ENCODE data around the gene SPAG17. TPM values are rescaled to one million over a fixed set of nuclear protein-coding genes. Genes with fewer than 3 reads are reported as not detected.

The SPAG17 gene
- total and polyA plus RNA-seq, 5 donors from 2014 or later = not detected

DNA sequence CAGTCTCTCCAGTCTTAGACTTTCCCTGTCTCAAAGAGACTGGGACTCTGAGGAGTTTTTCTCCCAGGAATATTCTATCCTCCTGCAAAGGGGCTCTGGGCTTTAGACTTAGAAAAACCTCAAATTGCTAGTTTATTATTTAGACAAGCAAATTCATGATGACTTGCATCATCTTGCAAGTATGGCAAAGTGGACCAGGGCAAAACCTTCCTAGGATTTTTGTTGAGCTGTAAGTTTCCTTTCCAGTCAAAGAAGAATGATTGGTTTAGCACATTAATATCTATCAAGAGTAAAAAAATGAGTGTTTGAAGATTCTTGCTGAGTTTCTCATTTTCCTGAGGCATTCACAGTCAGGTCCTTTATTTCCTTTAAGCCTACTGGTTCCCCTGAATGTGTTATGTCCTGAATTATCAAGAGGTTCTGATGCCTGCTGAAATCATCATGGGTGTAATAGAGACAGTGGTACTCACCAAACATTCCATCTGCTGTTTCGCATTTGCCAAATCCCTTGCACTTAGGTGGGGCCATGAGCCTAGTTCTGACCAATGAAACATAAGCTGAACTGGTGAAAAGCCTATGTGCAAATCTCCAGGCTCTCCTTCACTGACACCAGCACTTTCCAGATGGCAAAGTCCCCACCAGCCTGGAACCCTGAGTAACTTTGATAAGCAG, 25.2 kb upstream of the SPAG17 start:
- H3K9me3 Mint-ChIP-seq = peaks cover 0 to 7% (median 0%) of the 10 kb centered on the region in 7 donors
- Histone ChIP-seq H3K36me3 (ENCODE audit: control insufficient read depth, insufficient read depth, low read length) (no peaks in the 10 kb centered on the region), H3K9me3 (ENCODE audit: control insufficient read depth in 2 of 2, low read length in 2 of 2) (no peaks in the 10 kb centered on the region), H3K27ac (ENCODE audit: insufficient read depth, low read length, poor library complexity, severe bottlenecking) (no peak overlapping the region), H3K4me1 (ENCODE audit: control insufficient read depth, insufficient read depth, low read length, poor library complexity, severe bottlenecking) (no peaks in the 10 kb centered on the region), H3K4me3 (ENCODE audit: low read depth, low read length) (no peak overlapping the region), H3K27me3 (ENCODE audit: control insufficient read depth, insufficient read depth, low read length) (no peaks in the 10 kb centered on the region)
- H3K27ac Mint-ChIP-seq = no peak overlapping the region
- no peak overlapping the region for H3K4me3 Mint-ChIP-seq
- no peaks in the 10 kb centered on the region for H3K36me3 Mint-ChIP-seq
- no peaks in the 10 kb centered on the region for H3K4me1 Mint-ChIP-seq
- no peak for DNase-seq
- no peaks in the 10 kb centered on the region for H3K27me3 Mint-ChIP-seq
- ATAC-seq (ENCODE audit: low read depth in 2 of 2) = no peak

DNA sequence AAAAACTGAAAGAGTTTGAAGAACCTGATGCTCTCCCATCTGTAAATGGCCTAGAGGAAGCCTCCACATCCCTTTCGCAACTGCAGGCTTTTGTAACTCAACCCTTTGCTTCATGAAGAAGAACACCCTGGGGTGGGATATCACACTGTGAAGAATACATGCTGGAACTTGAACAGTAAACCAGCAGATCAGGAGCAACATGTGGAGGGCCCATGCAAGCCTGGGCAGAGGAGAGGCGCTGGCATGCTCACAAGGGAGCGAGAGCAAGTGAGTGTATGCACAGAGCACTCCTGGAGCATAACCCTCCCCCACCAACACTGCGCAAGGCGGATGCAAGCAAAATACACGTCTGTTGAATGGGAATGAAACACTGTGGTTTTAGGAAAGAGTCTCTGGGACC, 24.6 kb upstream of the SPAG17 start:
- no peak overlapping the region for H3K27ac ChIP-seq (ENCODE audit: insufficient read depth, low read length, poor library complexity, severe bottlenecking)
- no peaks in the 10 kb centered on the region for H3K36me3 ChIP-seq (ENCODE audit: control insufficient read depth, insufficient read depth, low read length)
- Mint-ChIP-seq H3K4me3 (no peak overlapping the region), H3K27ac (no peak overlapping the region), H3K36me3 (no peaks in the 10 kb centered on the region), H3K4me1 (no peaks in the 10 kb centered on the region), H3K27me3 (no peaks in the 10 kb centered on the region), H3K9me3 (peaks cover 0 to 7% (median 0%) of the 10 kb centered on the region in 7 donors)
- H3K9me3 ChIP-seq (ENCODE audit: control insufficient read depth in 2 of 2, low read length in 2 of 2) = no peaks in the 10 kb centered on the region
- ATAC-seq (ENCODE audit: low read depth in 2 of 2) = no peak
- H3K4me1 ChIP-seq (ENCODE audit: control insufficient read depth, insufficient read depth, low read length, poor library complexity, severe bottlenecking) = no peaks in the 10 kb centered on the region
- no peak overlapping the region for H3K4me3 ChIP-seq (ENCODE audit: low read depth, low read length)
- no peak for DNase-seq
- no peaks in the 10 kb centered on the region for H3K27me3 ChIP-seq (ENCODE audit: control insufficient read depth, insufficient read depth, low read length)

DNA sequence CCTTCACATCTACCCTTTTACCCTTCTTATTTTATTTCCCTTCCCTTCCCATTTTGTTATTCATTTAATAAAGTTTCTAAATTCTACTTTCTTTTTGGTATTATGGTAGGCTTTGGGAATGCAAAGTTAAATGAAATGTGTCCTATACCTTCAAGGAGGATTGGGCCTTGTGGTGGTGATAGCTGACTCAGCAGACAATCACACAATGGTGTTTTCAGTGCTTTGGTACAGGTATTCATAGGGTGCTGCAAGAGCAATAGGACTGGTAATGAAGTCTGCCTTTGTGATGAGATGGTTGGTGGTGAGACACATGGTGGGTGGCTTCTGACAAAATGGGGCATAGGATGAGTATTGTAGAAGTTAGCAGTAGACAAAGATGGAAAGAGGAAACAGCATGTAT, 21.9 kb upstream of the SPAG17 start:
- Histone ChIP-seq H3K27ac (ENCODE audit: insufficient read depth, low read length, poor library complexity, severe bottlenecking) (no peak overlapping the region), H3K36me3 (ENCODE audit: control insufficient read depth, insufficient read depth, low read length) (no peaks in the 10 kb centered on the region), H3K4me1 (ENCODE audit: control insufficient read depth, insufficient read depth, low read length, poor library complexity, severe bottlenecking) (no peaks in the 10 kb centered on the region), H3K4me3 (ENCODE audit: low read depth, low read length) (no peak overlapping the region), H3K9me3 (ENCODE audit: control insufficient read depth in 2 of 2, low read length in 2 of 2) (no peaks in the 10 kb centered on the region), H3K27me3 (ENCODE audit: control insufficient read depth, insufficient read depth, low read length) (no peaks in the 10 kb centered on the region)
- Mint-ChIP-seq H3K27me3 (no peaks in the 10 kb centered on the region), H3K4me1 (no peaks in the 10 kb centered on the region), H3K27ac (no peak overlapping the region), H3K4me3 (no peak overlapping the region), H3K36me3 (no peaks in the 10 kb centered on the region), H3K9me3 (peaks cover 0 to 8% (median 1%) of the 10 kb centered on the region in 7 donors)
- DNase-seq (no peak), ATAC-seq (ENCODE audit: low read depth in 2 of 2) (no peak)

DNA sequence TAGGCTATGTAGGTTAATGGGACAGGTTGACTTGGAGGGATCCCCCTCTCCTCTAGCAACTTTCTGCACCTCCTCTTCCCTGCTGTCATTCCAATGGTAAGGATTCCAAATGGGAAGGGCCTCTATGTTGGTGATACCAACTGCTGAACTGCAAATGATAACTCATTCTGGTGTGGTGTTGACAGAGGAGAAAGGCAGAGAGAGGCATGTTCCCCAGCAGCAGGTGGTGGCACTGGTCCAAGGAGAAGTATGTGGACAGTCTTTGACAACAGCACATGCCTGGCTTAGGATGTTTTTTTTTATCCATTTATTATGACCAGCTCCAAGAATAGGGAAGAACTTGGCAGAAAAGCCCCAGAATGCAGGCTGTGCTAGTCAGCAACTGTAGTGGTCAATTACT, 19.6 kb upstream of the SPAG17 start:
- no peaks in the 10 kb centered on the region for H3K9me3 ChIP-seq (ENCODE audit: control insufficient read depth in 2 of 2, low read length in 2 of 2)
- H3K36me3 Mint-ChIP-seq = no peaks in the 10 kb centered on the region
- H3K9me3 Mint-ChIP-seq = peaks cover 0 to 9% (median 3%) of the 10 kb centered on the region in 7 donors
- ATAC-seq (ENCODE audit: low read depth in 2 of 2) (no peak), DNase-seq (no peak)
- H3K4me3 Mint-ChIP-seq = no peak overlapping the region
- no peak overlapping the region for H3K4me3 ChIP-seq (ENCODE audit: low read depth, low read length)
- no peaks in the 10 kb centered on the region for H3K36me3 ChIP-seq (ENCODE audit: control insufficient read depth, insufficient read depth, low read length)
- no peak overlapping the region for H3K27ac ChIP-seq (ENCODE audit: insufficient read depth, low read length, poor library complexity, severe bottlenecking)
- H3K27me3 ChIP-seq (ENCODE audit: control insufficient read depth, insufficient read depth, low read length) = no peaks in the 10 kb centered on the region
- H3K27ac Mint-ChIP-seq = no peak overlapping the region
- H3K4me1 Mint-ChIP-seq = no peaks in the 10 kb centered on the region
- no peaks in the 10 kb centered on the region for H3K4me1 ChIP-seq (ENCODE audit: control insufficient read depth, insufficient read depth, low read length, poor library complexity, severe bottlenecking)
- no peaks in the 10 kb centered on the region for H3K27me3 Mint-ChIP-seq

- H3K36me3 Mint-ChIP-seq = no peaks in the 10 kb centered on the region
- no peak overlapping the region for H3K27ac Mint-ChIP-seq
- no peak for ATAC-seq (ENCODE audit: low read depth in 2 of 2)
- no peak overlapping the region for H3K4me3 Mint-ChIP-seq
- no peaks in the 10 kb centered on the region for H3K27me3 ChIP-seq (ENCODE audit: control insufficient read depth, insufficient read depth, low read length)
- no peak overlapping the region for H3K4me3 ChIP-seq (ENCODE audit: low read depth, low read length)
- H3K9me3 ChIP-seq (ENCODE audit: control insufficient read depth in 2 of 2, low read length in 2 of 2) = no peaks in the 10 kb centered on the region
- H3K9me3 Mint-ChIP-seq = peaks cover 0 to 8% (median 3%) of the 10 kb centered on the region in 7 donors
- no peaks in the 10 kb centered on the region for H3K27me3 Mint-ChIP-seq
- no peaks in the 10 kb centered on the region for H3K36me3 ChIP-seq (ENCODE audit: control insufficient read depth, insufficient read depth, low read length)
- H3K4me1 ChIP-seq (ENCODE audit: control insufficient read depth, insufficient read depth, low read length, poor library complexity, severe bottlenecking) = no peaks in the 10 kb centered on the region
- DNase-seq = no peak
- no peak overlapping the region for H3K27ac ChIP-seq (ENCODE audit: insufficient read depth, low read length, poor library complexity, severe bottlenecking)
- H3K4me1 Mint-ChIP-seq = no peaks in the 10 kb centered on the region
Measured at GRCh38 chr1:118204105-118204504, 19.1 kb upstream of the SPAG17 start.

DNA sequence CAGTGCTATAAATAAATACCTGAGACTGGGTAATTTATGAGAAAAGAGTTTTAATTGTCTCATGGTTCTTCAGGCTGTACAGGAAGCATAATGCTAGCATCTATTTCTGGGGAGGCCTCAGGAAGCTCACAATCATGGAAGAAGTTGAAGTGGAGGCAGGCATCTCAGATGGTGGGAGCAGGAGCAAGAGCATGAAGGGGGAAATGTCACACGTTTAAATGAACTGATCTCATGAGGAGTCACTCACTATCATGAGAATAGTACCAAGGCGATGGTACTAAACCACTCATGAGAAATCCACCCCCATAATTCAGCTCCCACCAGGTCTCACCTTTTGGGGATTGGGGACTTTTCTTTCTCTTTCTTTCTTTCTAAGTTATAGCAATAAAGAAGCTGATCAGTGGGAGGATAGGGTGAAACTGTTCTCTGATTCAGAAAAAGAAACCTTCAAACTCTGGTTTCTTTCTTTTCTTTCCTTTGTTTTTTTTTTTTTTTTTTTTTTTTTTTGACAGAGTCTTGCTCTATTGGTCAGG, 17.1 kb upstream of the SPAG17 start:
- Histone ChIP-seq H3K27me3 (ENCODE audit: control insufficient read depth, insufficient read depth, low read length) (no peaks in the 10 kb centered on the region), H3K36me3 (ENCODE audit: control insufficient read depth, insufficient read depth, low read length) (no peaks in the 10 kb centered on the region), H3K4me3 (ENCODE audit: low read depth, low read length) (no peak overlapping the region), H3K27ac (ENCODE audit: insufficient read depth, low read length, poor library complexity, severe bottlenecking) (no peak overlapping the region), H3K9me3 (ENCODE audit: control insufficient read depth in 2 of 2, low read length in 2 of 2) (no peaks in the 10 kb centered on the region), H3K4me1 (ENCODE audit: control insufficient read depth, insufficient read depth, low read length, poor library complexity, severe bottlenecking) (no peaks in the 10 kb centered on the region)
- DNase-seq (no peak), ATAC-seq (ENCODE audit: low read depth in 2 of 2) (no peak)
- no peaks in the 10 kb centered on the region for H3K4me1 Mint-ChIP-seq
- H3K27me3 Mint-ChIP-seq = peaks cover 3% of the 10 kb centered on the region
- no peak overlapping the region for H3K27ac Mint-ChIP-seq
- H3K36me3 Mint-ChIP-seq = no peaks in the 10 kb centered on the region
- H3K4me3 Mint-ChIP-seq = no peak overlapping the region
- H3K9me3 Mint-ChIP-seq = peaks cover 0 to 8% (median 4%) of the 10 kb centered on the region in 7 donors

DNA sequence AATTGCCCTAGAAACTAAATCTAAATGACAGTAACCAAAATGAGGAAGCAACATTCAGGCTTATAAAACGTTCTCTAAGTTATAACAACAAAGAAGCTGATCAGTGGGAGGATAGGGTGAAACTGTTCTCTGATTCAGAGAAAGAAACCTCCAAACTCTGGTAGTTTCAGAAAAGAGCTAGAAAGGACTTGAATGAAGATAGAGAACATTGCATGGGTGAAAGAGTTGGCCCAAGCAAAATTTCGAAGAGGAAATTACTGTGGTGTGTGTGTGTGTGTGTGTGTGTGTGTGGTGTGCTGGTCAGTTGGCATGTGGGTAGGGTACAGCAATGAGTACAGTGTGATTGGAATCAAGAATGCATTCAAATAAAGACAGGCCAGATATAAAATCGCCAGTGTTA, 16.5 kb upstream of the SPAG17 start:
- H3K9me3 ChIP-seq (ENCODE audit: control insufficient read depth in 2 of 2, low read length in 2 of 2) = no peaks in the 10 kb centered on the region
- no peak overlapping the region for H3K27ac ChIP-seq (ENCODE audit: insufficient read depth, low read length, poor library complexity, severe bottlenecking)
- H3K4me3 ChIP-seq (ENCODE audit: low read depth, low read length) = no peak overlapping the region
- H3K9me3 Mint-ChIP-seq = peaks cover 0 to 7% (median 3%) of the 10 kb centered on the region in 7 donors
- H3K27me3 Mint-ChIP-seq = peaks cover 4% of the 10 kb centered on the region
- H3K4me1 Mint-ChIP-seq = no peaks in the 10 kb centered on the region
- H3K4me1 ChIP-seq (ENCODE audit: control insufficient read depth, insufficient read depth, low read length, poor library complexity, severe bottlenecking) = no peaks in the 10 kb centered on the region
- no peaks in the 10 kb centered on the region for H3K27me3 ChIP-seq (ENCODE audit: control insufficient read depth, insufficient read depth, low read length)
- no peak for ATAC-seq (ENCODE audit: low read depth in 2 of 2)
- H3K4me3 Mint-ChIP-seq = no peak overlapping the region
- no peak overlapping the region for H3K27ac Mint-ChIP-seq
- no peaks in the 10 kb centered on the region for H3K36me3 ChIP-seq (ENCODE audit: control insufficient read depth, insufficient read depth, low read length)
- DNase-seq = no peak
- H3K36me3 Mint-ChIP-seq = no peaks in the 10 kb centered on the region

GRCh38 chr1:118200836-118201235, 15.8 kb upstream of the SPAG17 start:
- H3K27ac Mint-ChIP-seq = no peak overlapping the region
- peaks cover 4% of the 10 kb centered on the region for H3K27me3 Mint-ChIP-seq
- Histone ChIP-seq H3K36me3 (ENCODE audit: control insufficient read depth, insufficient read depth, low read length) (no peaks in the 10 kb centered on the region), H3K4me1 (ENCODE audit: control insufficient read depth, insufficient read depth, low read length, poor library complexity, severe bottlenecking) (no peaks in the 10 kb centered on the region), H3K9me3 (ENCODE audit: control insufficient read depth in 2 of 2, low read length in 2 of 2) (no peaks in the 10 kb centered on the region), H3K4me3 (ENCODE audit: low read depth, low read length) (no peak overlapping the region), H3K27me3 (ENCODE audit: control insufficient read depth, insufficient read depth, low read length) (no peaks in the 10 kb centered on the region), H3K27ac (ENCODE audit: insufficient read depth, low read length, poor library complexity, severe bottlenecking) (no peak overlapping the region)
- ATAC-seq (ENCODE audit: low read depth in 2 of 2) (no peak), DNase-seq (no peak)
- H3K9me3 Mint-ChIP-seq = peaks cover 0 to 6% (median 3%) of the 10 kb centered on the region in 7 donors
- no peaks in the 10 kb centered on the region for H3K36me3 Mint-ChIP-seq
- no peak overlapping the region for H3K4me3 Mint-ChIP-seq
- H3K4me1 Mint-ChIP-seq = no peaks in the 10 kb centered on the region

All from CD4-positive, CD25-positive, alpha-beta regulatory T cell (primary cell).